Measurements from ENCODE around the gene TRERF1.
A peak's percentile ranks its signal among the peaks of the same experiment; 100 is the strongest.
"Not testable (repeated sequence)": the region's sequence is repeated elsewhere in the genome, so short reads cannot be mapped to it uniquely, and the experiment has no call there.

Gene TRERF1

GRCh38 chr6:42341221-42341620 lies 110.5 kb downstream of the TRERF1 start:
- no peak for DNase-seq

- no peak for DNase-seq
These were observed 111.2 kb downstream of the TRERF1 start for GRCh38 chr6:42340511-42340910.

GRCh38 chr6:42339991-42340401 lies 111.7 kb downstream of the TRERF1 start:
- no peak for DNase-seq

- no peak for DNase-seq
These were observed 112.9 kb downstream of the TRERF1 start for GRCh38 chr6:42338744-42339222.

GRCh38 chr6:42337985-42338743 lies 113.6 kb downstream of the TRERF1 start:
- no peak for DNase-seq

- DNase-seq = no peak
These were observed 115.3 kb downstream of the TRERF1 start for GRCh38 chr6:42336431-42336830.

- no peak for DNase-seq
These were observed 115.8 kb downstream of the TRERF1 start for GRCh38 chr6:42335896-42336295.

GRCh38 chr6:42334870-42335269 lies 116.9 kb downstream of the TRERF1 start:
- DNase-seq = no peak

GRCh38 chr6:42333612-42334011 lies 118.1 kb downstream of the TRERF1 start:
- DNase-seq = no peak

- no peak for DNase-seq
These were observed 118.8 kb downstream of the TRERF1 start for GRCh38 chr6:42332916-42333315.

- no peak for DNase-seq
These were observed 120.7 kb downstream of the TRERF1 start for GRCh38 chr6:42331019-42331418.

GRCh38 chr6:42326248-42326647 lies 125.5 kb downstream of the TRERF1 start:
- DNase-seq = no peak

GRCh38 chr6:42324656-42325324 lies 126.9 kb downstream of the TRERF1 start:
- DNase-seq = not testable (repeated sequence)

GRCh38 chr6:42322676-42323075 lies 129.1 kb downstream of the TRERF1 start:
- DNase-seq = no peak

- DNase-seq = no peak
These were observed 129.8 kb downstream of the TRERF1 start for GRCh38 chr6:42321976-42322375.

GRCh38 chr6:42320762-42321161 lies 131.0 kb downstream of the TRERF1 start:
- no peak for DNase-seq

GRCh38 chr6:42318480-42318879 lies 133.2 kb downstream of the TRERF1 start:
- no peak for DNase-seq

GRCh38 chr6:42316981-42317380 lies 134.7 kb downstream of the TRERF1 start:
- no peak for DNase-seq

- peak in 1 of 56 donors; percentile 53 for DNase-seq
These were observed 135.4 kb downstream of the TRERF1 start for GRCh38 chr6:42315991-42316970.

GRCh38 chr6:42315259-42315990 lies 136.3 kb downstream of the TRERF1 start:
- DNase-seq = no peak

Measured in amygdala (tissue), 56 donors.